Stimulated activated CD8-positive, alpha-beta memory T cell treated with anti-CD3 and anti-CD28 coated beads, Interleukin-15, amount 100 ng/mL, for 1 hour (primary cell): ENCODE data around the gene ZBTB5.
"Not testable (repeated sequence)": the region's sequence is repeated elsewhere in the genome, so short reads cannot be mapped to it uniquely, and the experiment has no call there.

Source experiments
- DNase-seq: peaks from one replicate; pipeline ENCODE4 v3.0.0-alpha.2; 2020; ENCODE audit warnings: low read depth

The ZBTB5 gene, protein sequence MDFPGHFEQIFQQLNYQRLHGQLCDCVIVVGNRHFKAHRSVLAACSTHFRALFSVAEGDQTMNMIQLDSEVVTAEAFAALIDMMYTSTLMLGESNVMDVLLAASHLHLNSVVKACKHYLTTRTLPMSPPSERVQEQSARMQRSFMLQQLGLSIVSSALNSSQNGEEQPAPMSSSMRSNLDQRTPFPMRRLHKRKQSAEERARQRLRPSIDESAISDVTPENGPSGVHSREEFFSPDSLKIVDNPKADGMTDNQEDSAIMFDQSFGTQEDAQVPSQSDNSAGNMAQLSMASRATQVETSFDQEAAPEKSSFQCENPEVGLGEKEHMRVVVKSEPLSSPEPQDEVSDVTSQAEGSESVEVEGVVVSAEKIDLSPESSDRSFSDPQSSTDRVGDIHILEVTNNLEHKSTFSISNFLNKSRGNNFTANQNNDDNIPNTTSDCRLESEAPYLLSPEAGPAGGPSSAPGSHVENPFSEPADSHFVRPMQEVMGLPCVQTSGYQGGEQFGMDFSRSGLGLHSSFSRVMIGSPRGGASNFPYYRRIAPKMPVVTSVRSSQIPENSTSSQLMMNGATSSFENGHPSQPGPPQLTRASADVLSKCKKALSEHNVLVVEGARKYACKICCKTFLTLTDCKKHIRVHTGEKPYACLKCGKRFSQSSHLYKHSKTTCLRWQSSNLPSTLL

GRCh38 chr9:37465249-37466036 lies at the start of gene ZBTB5:
ZBTB5 (minus strand) TSS chr9:37465450; CDS start chr9:37442551, 22,899 bp downstream.
- DNase-seq, result peak; percentile 97

DNA sequence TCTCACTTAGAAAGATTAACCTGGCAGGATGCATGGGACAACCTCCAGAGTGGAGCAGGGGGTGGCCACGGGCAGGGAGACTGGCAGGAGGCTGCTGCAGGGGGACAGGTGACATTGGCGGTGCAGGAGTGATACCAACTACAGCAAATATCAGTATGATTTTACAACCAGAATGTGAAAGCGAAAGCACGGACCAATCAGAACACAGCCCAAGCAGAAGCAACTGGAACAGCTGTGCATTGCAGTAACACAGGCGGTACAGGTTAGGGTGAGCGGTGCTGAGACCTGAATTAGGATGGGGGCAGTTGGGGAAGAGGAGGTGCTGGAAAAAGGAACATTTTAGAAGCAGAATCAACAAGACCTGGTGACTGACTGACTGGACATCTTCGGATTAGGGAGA lies 49.7 kb upstream of the ZBTB5 start:
- DNase-seq, result no peak

- DNase-seq, result not testable (repeated sequence)
Measured at GRCh38 chr9:37514415-37514814, 49.2 kb upstream of the ZBTB5 start.

GRCh38 chr9:37512437-37512836 lies 47.2 kb upstream of the ZBTB5 start:
- no peak for DNase-seq

DNA sequence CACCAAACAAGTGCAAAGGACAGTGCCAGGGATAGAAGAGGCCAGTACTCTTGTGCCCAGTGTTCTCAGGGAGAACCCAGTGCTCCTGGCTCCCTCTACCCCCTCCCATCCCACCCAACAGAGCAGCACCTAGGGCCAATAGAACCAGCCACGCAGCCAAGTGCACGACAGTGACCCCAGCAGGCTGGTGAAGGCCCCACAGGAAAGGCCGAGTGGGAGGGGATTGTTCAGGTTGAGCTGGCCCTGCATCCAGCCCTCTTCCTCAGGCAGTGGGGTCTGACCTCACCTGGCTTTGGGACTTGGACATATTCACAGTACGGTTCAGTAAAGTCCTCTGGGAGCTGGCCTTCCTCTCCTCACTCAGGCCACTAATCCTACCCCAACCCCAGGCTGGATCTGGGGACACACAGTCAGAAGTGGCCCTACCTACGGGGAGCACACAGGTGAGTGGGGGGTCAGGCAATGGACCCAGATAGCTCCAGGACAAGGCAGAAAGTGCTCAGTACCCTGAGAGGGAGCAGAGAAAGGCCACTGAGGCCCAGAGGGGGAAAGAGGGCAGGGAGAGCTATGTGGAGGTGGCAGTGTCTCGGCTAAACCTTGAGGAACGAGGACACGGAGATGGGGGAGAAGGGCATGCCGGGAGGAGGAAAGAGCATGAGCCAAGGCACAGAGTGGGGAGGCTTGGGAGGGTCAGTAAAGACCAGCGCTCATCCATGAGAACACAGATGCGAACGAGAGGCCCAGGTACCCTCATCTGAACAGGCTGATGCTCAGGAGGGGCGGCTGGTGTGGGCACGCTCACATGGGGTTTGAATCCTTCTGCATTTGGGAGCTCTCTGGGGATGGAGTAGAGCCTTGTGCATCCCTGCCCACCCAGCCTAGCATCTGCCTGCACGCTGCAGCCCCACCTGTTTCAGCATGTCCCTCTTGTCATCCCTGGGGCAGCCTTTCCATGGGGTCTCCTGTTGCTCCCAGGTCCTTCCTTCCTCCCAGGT lies 46.1 kb upstream of the ZBTB5 start:
- no peak for DNase-seq

- not testable (repeated sequence) for DNase-seq
Measured at GRCh38 chr9:37510053-37510452, 44.8 kb upstream of the ZBTB5 start.

DNA sequence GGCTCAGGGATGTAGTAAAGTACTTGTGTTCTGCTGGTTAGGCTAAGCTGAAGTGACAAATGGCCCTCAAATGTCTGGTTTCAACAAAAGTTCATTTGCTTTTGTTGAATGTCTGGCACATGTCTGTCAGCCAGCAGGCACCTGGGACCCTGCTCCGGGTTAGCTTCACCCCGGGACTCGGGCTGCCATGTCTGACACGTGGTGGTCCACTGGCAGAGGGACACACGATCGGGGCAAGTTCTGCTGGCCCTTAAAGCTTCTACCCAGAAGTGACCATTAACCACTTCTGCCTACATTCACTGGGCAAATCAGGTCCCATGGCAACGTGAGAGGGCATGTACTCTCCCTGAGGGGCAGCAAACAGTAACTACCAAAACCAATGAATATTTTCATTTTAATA lies 44.3 kb upstream of the ZBTB5 start:
- DNase-seq, result no peak

- no peak for DNase-seq
Measured at GRCh38 chr9:37508834-37509206, 43.6 kb upstream of the ZBTB5 start.

DNA sequence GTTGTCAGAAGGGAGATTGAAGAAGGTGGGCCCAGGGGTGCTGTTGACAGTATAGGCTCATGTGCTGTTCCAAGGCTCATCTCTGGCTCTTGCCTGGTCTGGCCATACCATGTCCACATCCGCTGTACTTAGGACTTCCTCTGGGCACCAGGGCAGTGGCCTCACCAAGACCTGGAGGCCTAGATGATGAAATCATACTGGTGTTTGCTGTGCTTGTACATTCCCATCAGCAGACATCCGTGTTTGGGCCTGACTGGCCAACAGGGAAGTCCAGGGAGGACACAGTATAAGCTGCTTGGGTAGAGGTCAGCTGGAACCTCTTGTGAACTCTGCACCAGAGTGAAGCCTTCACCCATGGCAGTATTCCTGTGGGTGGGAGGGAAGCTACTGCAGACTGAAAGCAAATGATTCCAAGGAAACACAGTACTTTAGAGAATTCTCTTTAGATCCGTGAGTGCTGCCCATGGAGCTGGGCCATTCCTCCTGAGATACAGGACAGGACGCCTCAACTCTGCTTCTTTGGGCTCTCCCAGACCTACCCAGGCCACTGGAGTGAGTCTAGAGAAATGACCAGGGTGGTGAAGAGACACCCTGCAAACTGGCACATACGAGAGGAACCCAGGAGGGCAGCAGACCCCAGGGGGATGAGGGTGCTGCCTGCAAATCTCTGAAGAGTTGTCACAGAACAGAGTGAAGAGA lies 43.0 kb upstream of the ZBTB5 start:
- no peak for DNase-seq

DNA sequence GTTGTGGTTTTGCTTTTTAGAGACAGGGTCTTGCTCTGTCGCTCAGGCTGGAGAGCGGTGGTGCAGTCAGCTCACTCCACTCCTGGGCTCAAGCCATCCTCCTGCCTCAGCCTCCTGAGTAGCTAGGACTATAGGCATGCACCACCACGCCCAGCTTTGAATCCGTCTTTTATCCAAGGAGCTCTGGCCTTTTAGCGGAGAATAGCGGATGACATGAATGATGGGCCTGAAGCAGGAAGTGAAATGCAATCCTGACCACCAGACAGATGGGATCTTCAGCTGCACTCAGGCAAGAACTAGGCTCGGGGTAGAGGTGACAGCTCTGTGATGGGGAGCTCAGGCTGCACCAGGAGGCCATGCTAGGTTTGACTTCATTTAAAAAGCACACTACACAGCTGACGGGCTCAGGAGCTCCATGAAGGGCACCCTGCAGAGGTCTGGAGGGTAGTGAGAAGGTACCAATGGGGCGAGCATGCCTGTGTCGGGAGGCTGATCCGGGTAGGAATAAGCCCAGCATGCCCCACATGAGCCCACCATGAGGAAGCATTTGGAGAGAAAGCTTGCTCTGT lies 42.4 kb upstream of the ZBTB5 start:
- DNase-seq, result no peak

GRCh38 chr9:37504605-37505004 lies 39.4 kb upstream of the ZBTB5 start:
- DNase-seq, result no peak

DNA sequence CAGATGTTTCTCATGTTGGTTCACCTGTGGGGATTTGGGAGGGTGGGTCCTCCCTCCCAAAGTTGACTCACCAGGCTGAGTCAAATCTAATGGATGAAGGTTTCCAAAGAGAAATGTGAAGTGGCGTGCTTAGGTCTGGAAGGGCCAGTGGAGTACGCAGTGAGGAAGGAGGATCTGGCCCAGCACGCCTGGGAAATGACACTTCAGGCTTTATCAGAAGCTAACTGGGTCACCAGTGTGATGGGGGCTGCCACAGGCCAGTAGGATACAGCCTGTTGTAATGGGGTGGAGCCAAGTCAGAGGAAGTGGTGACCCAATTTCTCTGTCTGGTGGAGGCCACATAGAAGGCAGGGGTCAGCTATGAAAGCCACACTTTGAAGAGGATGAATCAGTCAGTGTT lies 38.5 kb upstream of the ZBTB5 start:
- no peak for DNase-seq

GRCh38 chr9:37501957-37502596 lies 36.8 kb upstream of the ZBTB5 start:
- no peak for DNase-seq

- DNase-seq, result no peak
Measured at GRCh38 chr9:37499297-37499696, 34.0 kb upstream of the ZBTB5 start.

- DNase-seq, result no peak
Measured at GRCh38 chr9:37498457-37498856, 33.2 kb upstream of the ZBTB5 start.

GRCh38 chr9:37497320-37497719 lies 32.1 kb upstream of the ZBTB5 start:
- DNase-seq, result no peak

DNA sequence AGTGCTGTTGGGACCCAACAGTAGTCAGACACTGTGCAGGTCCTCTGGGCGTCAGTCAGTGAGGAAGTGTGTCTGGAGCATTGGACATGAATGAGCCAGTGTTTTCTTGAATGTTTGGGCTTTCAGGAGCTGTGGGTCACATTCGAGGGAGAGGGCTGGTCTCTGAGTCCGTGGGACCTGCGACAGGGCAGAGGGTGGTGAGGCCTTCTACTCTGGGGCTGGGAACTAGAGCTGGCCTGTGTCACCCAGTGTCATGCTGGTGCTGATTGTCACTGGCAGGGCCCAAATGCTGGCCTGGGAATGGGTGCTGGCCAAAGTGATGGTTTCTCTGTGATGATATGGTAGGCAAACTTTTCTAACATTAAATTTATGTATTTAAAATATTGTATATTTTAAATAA lies 30.8 kb upstream of the ZBTB5 start:
- no peak for DNase-seq

DNA sequence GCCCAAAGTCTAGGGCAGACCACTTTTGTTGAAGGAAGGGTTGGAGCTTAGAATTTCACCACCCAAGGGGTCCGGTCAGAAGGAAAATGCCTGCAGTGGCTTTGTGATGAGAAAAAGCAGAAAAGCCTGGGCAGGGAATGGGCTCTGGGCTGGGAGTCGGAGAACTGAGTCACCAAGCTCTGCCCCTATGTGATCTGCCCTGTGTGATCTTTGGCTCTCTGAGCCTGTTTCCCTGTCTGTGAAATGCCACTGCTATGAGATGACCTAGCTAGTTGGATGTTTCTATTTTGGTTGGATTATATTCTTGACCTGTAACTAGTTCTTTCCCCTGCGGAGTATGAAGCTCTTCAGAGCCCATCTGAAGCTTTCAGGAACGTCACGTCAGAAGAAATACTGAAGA lies 30.3 kb upstream of the ZBTB5 start:
- DNase-seq, result no peak

- DNase-seq, result no peak
Measured at GRCh38 chr9:37491939-37492338, 26.7 kb upstream of the ZBTB5 start.
